CD4-positive, alpha-beta T cell treated with Interleukin-12 subunit alpha and Interleukin-12 subunit beta, for 1 hour (primary cell): ENCODE measurements around the gene UBA6.

ENCODE experiments used
- DNase-seq: peaks from one replicate; pipeline ENCODE4 v3.0.0-alpha.2; 2020

UBA6 gene

GRCh38 chr4:67575232-67576058 lies 125.5 kb downstream of the UBA6 start:
- peak; percentile 7 for DNase-seq

- no peak for DNase-seq
Observed at GRCh38 chr4:67573193-67573592, 127.8 kb downstream of the UBA6 start.

- DNase-seq = no peak
Observed at GRCh38 chr4:67571975-67572374, 129.0 kb downstream of the UBA6 start.

- no peak for DNase-seq
Observed at GRCh38 chr4:67570537-67570936, 130.4 kb downstream of the UBA6 start.

GRCh38 chr4:67568820-67569219 lies 132.1 kb downstream of the UBA6 start:
- DNase-seq = no peak

- DNase-seq = no peak
Observed at GRCh38 chr4:67566335-67566734, 134.6 kb downstream of the UBA6 start.

GRCh38 chr4:67565284-67565683 lies 135.7 kb downstream of the UBA6 start:
- DNase-seq = no peak
